ENCODE results near the gene OLFM1.

GRCh38 chr9:135043345-135043744 is 44.1 kb upstream of the OLFM1 start:
- TF ChIP-seq POLR2AphosphoS5 (IDR thresholded peaks at IDR 0.05; ENCODE audit: low read depth), result no peak
- TF ChIP-seq, protein P1, sequence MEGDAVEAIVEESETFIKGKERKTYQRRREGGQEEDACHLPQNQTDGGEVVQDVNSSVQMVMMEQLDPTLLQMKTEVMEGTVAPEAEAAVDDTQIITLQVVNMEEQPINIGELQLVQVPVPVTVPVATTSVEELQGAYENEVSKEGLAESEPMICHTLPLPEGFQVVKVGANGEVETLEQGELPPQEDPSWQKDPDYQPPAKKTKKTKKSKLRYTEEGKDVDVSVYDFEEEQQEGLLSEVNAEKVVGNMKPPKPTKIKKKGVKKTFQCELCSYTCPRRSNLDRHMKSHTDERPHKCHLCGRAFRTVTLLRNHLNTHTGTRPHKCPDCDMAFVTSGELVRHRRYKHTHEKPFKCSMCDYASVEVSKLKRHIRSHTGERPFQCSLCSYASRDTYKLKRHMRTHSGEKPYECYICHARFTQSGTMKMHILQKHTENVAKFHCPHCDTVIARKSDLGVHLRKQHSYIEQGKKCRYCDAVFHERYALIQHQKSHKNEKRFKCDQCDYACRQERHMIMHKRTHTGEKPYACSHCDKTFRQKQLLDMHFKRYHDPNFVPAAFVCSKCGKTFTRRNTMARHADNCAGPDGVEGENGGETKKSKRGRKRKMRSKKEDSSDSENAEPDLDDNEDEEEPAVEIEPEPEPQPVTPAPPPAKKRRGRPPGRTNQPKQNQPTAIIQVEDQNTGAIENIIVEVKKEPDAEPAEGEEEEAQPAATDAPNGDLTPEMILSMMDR (IDR thresholded peaks at IDR 0.05; ENCODE audit: insufficient read depth, low read length), result no peak

All from HL-60 (cell line).